Tibial artery (tissue), 4 donors: ENCODE results near the gene ME1.

Source experiments
- DNase-seq, 2 donors: peaks; one replicate each; pipeline ENCODE4 v3.0.0-alpha.2; 2019
- H3K27ac ChIP-seq, 2 donors: fragments of 200-600 bp; sonication (generic) in 1 of 2; 1 replicate in 1 of 2; 2 replicates in 1 of 2; pipeline ENCODE4 v1.5.1; 2018 to 2019; ENCODE audit warnings: mild to moderate bottlenecking in 1 of 2
- H3K27me3 ChIP-seq, 2 donors: fragments of 200-600 bp; sonication (generic) in 1 of 2; one replicate each; pipeline versions ENCODE4 v1.5.1 to v1.6.0; 2016 to 2019
- H3K36me3 ChIP-seq, 3 donors: fragments of 200-600 bp; sonication (generic) in 2 of 3; one replicate each; pipeline ENCODE4 v1.5.1; 2016 to 2019; ENCODE audit warnings: mild to moderate bottlenecking in 2 of 3
- H3K4me1 ChIP-seq, 4 donors: fragments of 200-600 bp; sonication (generic) in 2 of 4; 1 replicate in 3 of 4; 2 replicates in 1 of 4; pipeline ENCODE4 v1.5.1; 2016 to 2019
- H3K4me3 ChIP-seq, 2 donors: fragments of 200-600 bp; sonication (generic) in 1 of 2; 1 replicate in 1 of 2; 2 replicates in 1 of 2; pipeline ENCODE4 v1.5.1; 2018 to 2019; ENCODE audit warnings: mild to moderate bottlenecking in 2 of 2
- H3K9me3 ChIP-seq, 3 donors: fragments of 200-600 bp; sonication (generic) in 1 of 3; one replicate each; pipeline ENCODE4 v1.5.1; 2016 to 2019
- CTCF ChIP-seq, 2 experiments: fragments of 200-600 bp in 1 of 2; fragments of 450-650 bp in 1 of 2; IDR thresholded peaks; one replicate each; pipeline ENCODE4 v1.5.1; 2017 to 2019; ENCODE audit warnings: antibody characterized with exemption in 2 of 2, mild to moderate bottlenecking in 1 of 2, moderate library complexity in 1 of 2
- intact Hi-C: fragments of 100-400 bp; cut with DNase I; formaldehyde crosslinking; loops from one replicate; pipeline ENCODE4 v1.15.0; 2023; ENCODE audit warnings: low total_unique reads

ME1 gene

GRCh38 chr6:83215131-83216047, 215.5 kb downstream of the ME1 start:
- intact Hi-C loops = no loop called here
- peak; percentile 74 to 76 for DNase-seq

DNA sequence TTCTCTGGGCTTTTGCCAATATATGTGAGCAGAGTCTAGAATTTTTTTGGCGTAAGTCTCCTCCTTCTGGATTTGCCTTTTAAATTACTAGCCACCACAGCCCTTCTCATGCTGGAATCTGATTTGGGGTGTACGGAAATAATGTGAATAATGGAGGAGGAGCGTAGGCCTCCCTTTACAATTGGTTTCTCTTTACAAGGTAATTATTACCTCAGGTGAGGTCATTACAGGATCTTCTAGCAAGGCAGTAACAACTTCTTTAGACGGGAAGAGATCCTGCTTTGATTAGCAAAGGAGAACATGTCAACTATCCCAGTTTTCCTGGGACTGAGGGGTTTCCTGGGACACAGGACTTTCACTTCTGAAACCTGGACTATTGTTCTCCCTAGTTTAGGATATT, 228.8 kb downstream of the ME1 start:
- Histone ChIP-seq H3K27ac (no peak overlapping the region), H3K36me3 (peaks cover 0 to 7% (median 0%) of the 10 kb centered on the region in 3 donors), H3K27me3 (no peaks in the 10 kb centered on the region), H3K4me1 (no peaks in the 10 kb centered on the region), H3K4me3 (no peak overlapping the region), H3K9me3 (no peaks in the 10 kb centered on the region)
- TF ChIP-seq CTCF (IDR thresholded peaks at IDR 0.05) = no peak
- DNase-seq = no peak
- intact Hi-C loops = no loop called here

More at GRCh38 chr6:83215131-83216047, 215.5 kb downstream of the ME1 start:
- H3K9me3 ChIP-seq = no peaks in the 10 kb centered on the region
- H3K27ac ChIP-seq = peak overlapping the region in 1 of 2 donors; percentile 40
- H3K4me1 ChIP-seq = no peaks in the 10 kb centered on the region
- TF ChIP-seq CTCF (IDR thresholded peaks at IDR 0.05) = peak; percentile 60 to 72
- H3K4me3 ChIP-seq = no peak overlapping the region
- no peaks in the 10 kb centered on the region for H3K27me3 ChIP-seq
- H3K36me3 ChIP-seq = no peaks in the 10 kb centered on the region

DNA sequence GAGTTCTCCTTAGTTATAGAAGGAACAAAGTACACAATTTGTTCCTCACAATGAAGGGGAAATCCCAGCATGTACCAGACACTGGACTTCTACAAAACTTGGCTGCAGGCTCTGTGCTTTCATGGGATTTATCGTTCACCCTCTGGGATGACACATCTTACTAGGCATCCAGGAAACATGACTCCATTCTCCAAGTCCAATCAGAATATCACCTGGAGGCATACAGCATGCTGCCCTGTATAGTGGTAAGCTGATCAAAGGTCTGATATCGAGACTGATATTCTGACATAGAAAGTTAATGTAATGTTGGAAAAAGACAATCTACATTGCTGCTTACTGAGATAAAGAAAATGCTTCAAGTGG, 231.0 kb downstream of the ME1 start:
- TF ChIP-seq CTCF (IDR thresholded peaks at IDR 0.05) = no peak
- H3K9me3 ChIP-seq = no peaks in the 10 kb centered on the region
- no peak overlapping the region for H3K4me3 ChIP-seq
- H3K27me3 ChIP-seq = no peaks in the 10 kb centered on the region
- peaks cover 0 to 2% (median 0%) of the 10 kb centered on the region in 4 donors for H3K4me1 ChIP-seq
- DNase-seq = no peak
- no peak overlapping the region for H3K27ac ChIP-seq
- peaks cover 0 to 20% (median 7%) of the 10 kb centered on the region in 3 donors for H3K36me3 ChIP-seq
- intact Hi-C loops = no loop called here

DNA sequence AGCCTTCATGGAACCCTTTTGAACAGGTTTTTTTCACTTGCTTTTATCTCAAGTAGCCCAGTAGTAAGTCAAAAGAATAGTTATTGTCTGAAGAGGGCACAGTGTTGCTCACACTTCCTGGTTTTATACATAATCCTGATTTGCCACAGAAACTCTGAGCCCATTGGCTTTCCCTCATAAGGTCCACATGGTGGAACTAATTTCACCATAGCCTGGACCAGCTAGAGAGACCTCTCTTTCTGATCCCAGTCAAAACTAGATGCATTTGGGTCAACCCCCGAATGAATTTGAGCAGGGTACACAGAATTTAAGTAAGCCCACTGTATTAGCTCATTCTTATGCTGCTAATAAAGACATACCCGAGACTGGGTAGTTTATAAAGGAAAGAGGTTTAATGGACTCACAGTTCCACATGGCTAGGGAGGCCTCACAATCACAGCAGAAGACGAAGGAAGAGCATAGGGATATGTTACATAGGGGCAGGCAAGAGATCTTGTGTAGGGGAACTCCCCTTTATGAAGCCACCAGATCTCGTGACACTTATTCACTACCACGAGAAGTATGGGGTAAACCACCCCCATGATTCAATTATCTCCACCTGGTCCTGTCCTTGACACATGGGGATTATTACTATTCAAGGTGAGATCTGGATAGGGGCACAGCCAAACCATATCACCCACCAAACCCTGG, 231.5 kb downstream of the ME1 start:
- Histone ChIP-seq H3K4me3 (no peak overlapping the region), H3K36me3 (peaks cover 0 to 20% (median 7%) of the 10 kb centered on the region in 3 donors), H3K4me1 (peaks cover 0 to 7% (median 3%) of the 10 kb centered on the region in 4 donors), H3K27ac (no peak overlapping the region), H3K27me3 (no peaks in the 10 kb centered on the region), H3K9me3 (no peaks in the 10 kb centered on the region)
- TF ChIP-seq CTCF (IDR thresholded peaks at IDR 0.05) = no peak
- intact Hi-C loops = no loop called here
- DNase-seq = no peak

GRCh38 chr6:83198486-83199172, 232.2 kb downstream of the ME1 start:
- H3K27ac ChIP-seq = no peak overlapping the region
- no peak for TF ChIP-seq CTCF (IDR thresholded peaks at IDR 0.05)
- H3K4me1 ChIP-seq = peaks cover 0 to 12% (median 4%) of the 10 kb centered on the region in 4 donors
- peaks cover 0 to 20% (median 7%) of the 10 kb centered on the region in 3 donors for H3K36me3 ChIP-seq
- H3K4me3 ChIP-seq = no peak overlapping the region
- no peaks in the 10 kb centered on the region for H3K9me3 ChIP-seq
- DNase-seq = no peak
- no peaks in the 10 kb centered on the region for H3K27me3 ChIP-seq
- intact Hi-C loops = no loop called here
